HUES48 (cell line): Measurements from ENCODE around the gene LSM8.

ENCODE experiments used
- H3K27ac ChIP-seq: one replicate; pipeline ENCODE4 v1.7.0; 2013; ENCODE audit warnings: low read depth, low read length, inconsistent platforms
- H3K27me3 ChIP-seq: 2 replicates; pipeline ENCODE4 v1.6.1; 2013; ENCODE audit warnings: mild to moderate bottlenecking, low read length; ENCODE audit not compliant: control insufficient read depth, insufficient read depth
- H3K36me3 ChIP-seq: 2 replicates; pipeline ENCODE4 v1.6.1; 2013; ENCODE audit warnings: low read length; ENCODE audit not compliant: control insufficient read depth, insufficient read depth
- H3K4me1 ChIP-seq: 2 replicates; pipeline ENCODE4 v1.6.1; 2013; ENCODE audit warnings: mild to moderate bottlenecking, low read length; ENCODE audit not compliant: control insufficient read depth, insufficient read depth
- H3K4me3 ChIP-seq: 2 replicates; pipeline ENCODE4 v1.5.1; 2013; ENCODE audit warnings: mild to moderate bottlenecking, low read depth, low read length
- H3K9ac ChIP-seq: 2 replicates; pipeline ENCODE4 v1.6.1; 2013; ENCODE audit warnings: mild to moderate bottlenecking, low read depth, low read length, moderate library complexity
- H3K9me3 ChIP-seq: 2 replicates; pipeline ENCODE4 v1.6.1; 2013; ENCODE audit warnings: low read length; ENCODE audit not compliant: control insufficient read depth, insufficient read depth

LSM8 gene

DNA sequence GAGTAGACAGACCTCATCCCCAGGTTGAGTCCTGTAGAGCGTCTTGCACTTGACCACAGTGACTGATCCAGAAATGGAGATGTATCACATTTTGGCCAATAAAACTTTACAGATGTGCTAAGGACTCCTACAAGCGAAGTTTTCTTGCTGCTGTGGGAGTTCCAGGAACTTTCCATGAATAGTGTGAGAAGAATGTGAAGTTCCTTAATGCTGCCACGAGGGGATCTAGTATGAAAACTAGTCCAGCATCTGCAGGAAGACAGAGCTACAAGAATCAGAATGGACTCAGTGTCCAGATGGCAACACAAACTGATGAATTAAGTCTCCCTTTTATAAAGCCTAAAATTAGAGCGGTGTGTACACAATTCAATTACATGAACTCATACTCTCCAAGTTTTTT is 14.8 kb upstream of the LSM8 start:
- H3K27ac ChIP-seq, result no peak overlapping the region
- H3K4me3 ChIP-seq, result no peak overlapping the region
- H3K27me3 ChIP-seq, result no peaks in the 10 kb centered on the region
- H3K9me3 ChIP-seq, result no peaks in the 10 kb centered on the region
- no peak overlapping the region for H3K9ac ChIP-seq
- H3K36me3 ChIP-seq, result no peaks in the 10 kb centered on the region
- no peaks in the 10 kb centered on the region for H3K4me1 ChIP-seq

DNA sequence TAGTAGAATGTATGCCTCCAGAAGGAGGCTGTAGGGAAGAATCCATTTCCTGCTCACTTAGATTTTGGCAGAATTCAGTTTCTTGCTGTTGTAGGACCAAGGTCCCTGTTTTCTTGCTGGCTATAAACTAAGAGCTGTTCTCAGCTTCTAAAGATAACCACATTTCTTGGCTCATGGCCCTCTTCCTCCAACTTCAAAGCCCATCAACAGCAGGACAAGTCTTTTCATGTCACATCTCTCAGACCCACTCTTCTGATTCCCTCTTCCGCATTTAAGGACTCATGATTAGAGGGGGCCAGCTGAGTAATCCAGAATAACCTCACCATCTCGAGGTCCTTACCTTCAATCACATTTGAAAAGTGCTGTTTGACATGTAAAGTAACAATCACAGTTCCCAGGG is 8.2 kb upstream of the LSM8 start:
- no peaks in the 10 kb centered on the region for H3K27me3 ChIP-seq
- no peak overlapping the region for H3K4me3 ChIP-seq
- no peaks in the 10 kb centered on the region for H3K9me3 ChIP-seq
- no peaks in the 10 kb centered on the region for H3K36me3 ChIP-seq
- no peak overlapping the region for H3K9ac ChIP-seq
- H3K4me1 ChIP-seq, result no peaks in the 10 kb centered on the region
- H3K27ac ChIP-seq, result no peak overlapping the region

DNA sequence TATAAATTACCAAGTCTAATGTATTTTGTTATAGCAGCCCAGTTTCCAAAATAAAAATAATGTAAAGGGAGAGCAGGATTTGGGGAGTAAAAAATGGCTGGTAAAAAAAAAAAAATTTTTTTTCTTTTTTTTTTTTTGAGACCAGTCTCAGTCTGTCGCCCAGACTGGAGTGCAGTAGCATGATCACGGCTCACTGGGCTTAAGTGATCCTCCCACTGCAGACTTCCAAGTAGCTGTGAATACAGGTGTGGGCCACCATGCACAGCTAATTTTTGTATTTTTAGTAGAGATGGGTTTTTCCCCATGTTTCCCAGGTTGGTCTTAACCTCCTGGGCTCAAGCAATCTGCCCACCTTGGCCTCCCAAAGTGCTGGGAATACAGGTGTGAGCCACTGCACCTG is 4.8 kb upstream of the LSM8 start:
- no peaks in the 10 kb centered on the region for H3K9me3 ChIP-seq
- no peaks in the 10 kb centered on the region for H3K36me3 ChIP-seq
- H3K4me1 ChIP-seq, result peaks cover 6% of the 10 kb centered on the region; the same call in 1 of the 2 replicates
- no peak overlapping the region for H3K4me3 ChIP-seq
- no peak overlapping the region for H3K27ac ChIP-seq
- H3K9ac ChIP-seq, result no peak overlapping the region
- no peaks in the 10 kb centered on the region for H3K27me3 ChIP-seq

DNA sequence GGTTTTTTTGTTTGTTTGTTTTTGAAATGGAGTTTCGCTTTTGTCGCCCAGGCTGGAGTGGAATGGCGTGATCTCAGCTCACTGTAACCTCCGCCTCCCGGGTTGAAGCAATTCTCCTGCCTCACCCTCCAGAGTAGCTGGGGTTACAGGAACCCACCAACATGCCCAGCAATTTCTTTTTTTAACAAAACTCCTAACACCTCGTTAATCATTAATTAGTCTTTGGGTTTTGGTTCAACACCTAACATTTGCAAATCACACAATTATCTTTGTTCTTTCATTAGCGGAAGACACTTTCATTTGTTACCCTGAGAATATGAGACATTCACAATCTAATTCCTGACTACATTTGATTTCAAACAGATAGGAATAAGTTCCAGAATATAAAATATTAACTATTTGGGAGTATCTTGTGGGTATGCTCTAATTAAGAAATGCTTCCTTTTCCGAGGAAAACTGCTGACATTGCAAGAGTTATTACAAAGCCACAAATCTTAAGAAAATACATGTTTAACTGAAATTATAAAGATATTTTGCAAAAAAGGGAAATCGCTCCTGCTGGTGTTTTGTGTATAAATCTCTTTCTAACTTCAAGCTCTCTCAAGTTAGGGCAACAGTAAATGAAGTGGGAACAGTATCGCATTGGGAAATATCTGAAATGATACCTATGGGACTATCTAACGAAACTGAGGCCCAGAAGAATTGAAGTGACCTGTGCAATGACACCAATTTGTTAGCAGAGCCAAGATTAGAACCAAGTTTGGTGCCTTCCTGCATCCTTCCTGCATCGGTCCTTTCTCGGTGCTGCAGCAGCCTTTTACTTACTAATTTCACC is 1.2 kb upstream of the LSM8 start:
- H3K4me3 ChIP-seq, result peak overlapping the region; percentile 85
- peak overlapping the region; percentile 96 for H3K9ac ChIP-seq
- H3K27ac ChIP-seq, result peak overlapping the region; percentile 84
- no peaks in the 10 kb centered on the region for H3K27me3 ChIP-seq
- H3K36me3 ChIP-seq, result peaks cover 26% of the 10 kb centered on the region
- peaks cover 6% of the 10 kb centered on the region; the same call in 1 of the 2 replicates for H3K4me1 ChIP-seq
- H3K9me3 ChIP-seq, result no peaks in the 10 kb centered on the region

DNA sequence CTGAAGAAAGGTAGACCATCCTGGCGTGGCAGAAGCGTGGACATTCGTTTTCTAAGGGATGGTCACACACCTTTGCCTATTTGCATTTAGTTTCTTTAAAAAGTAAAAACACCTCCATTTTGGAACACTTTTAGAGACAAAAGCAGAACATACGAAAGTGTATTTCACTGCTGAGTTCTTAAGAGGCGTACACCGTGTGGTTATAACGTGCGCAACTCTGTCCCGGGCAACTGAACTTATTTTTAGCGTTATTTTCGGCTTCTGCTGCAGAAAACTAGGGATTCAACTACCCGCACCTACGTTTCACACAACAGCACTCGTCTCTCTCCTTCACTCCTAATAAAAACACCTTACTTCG is 557 bp upstream of the LSM8 start:
- H3K27me3 ChIP-seq, result no peaks in the 10 kb centered on the region
- no peaks in the 10 kb centered on the region for H3K9me3 ChIP-seq
- H3K36me3 ChIP-seq, result peaks cover 32% of the 10 kb centered on the region
- peak overlapping the region; percentile 84 for H3K27ac ChIP-seq
- H3K4me3 ChIP-seq, result peak overlapping the region; percentile 85
- peak overlapping the region; percentile 96 for H3K9ac ChIP-seq
- peaks cover 6% of the 10 kb centered on the region; the same call in 1 of the 2 replicates for H3K4me1 ChIP-seq

DNA sequence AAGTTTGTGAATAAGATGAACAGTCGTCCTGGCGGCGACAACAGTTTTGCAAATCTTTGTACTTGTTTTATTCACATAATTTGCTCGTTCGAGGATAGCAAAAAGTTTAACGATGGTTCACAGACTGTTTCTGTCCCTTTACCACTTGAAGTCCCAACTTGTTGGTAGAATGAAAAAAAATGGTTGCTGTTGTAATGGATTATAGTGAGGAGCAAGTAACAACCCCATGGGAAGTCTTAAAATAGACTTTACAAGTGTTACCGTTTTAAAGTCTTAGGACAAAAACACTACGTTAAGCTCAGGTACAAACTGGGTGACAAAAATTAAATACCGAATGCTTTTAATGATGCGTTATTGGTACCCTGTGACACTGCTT is 589 bp downstream of the LSM8 start:
- Histone ChIP-seq H3K9me3 (no peaks in the 10 kb centered on the region), H3K27ac (peak overlapping the region; percentile 91), H3K9ac (peak overlapping the region; percentile 96), H3K4me3 (peak overlapping the region; percentile 85), H3K36me3 (peaks cover 44% of the 10 kb centered on the region), H3K27me3 (no peaks in the 10 kb centered on the region), H3K4me1 (peaks cover 6% of the 10 kb centered on the region; the same call in 1 of the 2 replicates)

DNA sequence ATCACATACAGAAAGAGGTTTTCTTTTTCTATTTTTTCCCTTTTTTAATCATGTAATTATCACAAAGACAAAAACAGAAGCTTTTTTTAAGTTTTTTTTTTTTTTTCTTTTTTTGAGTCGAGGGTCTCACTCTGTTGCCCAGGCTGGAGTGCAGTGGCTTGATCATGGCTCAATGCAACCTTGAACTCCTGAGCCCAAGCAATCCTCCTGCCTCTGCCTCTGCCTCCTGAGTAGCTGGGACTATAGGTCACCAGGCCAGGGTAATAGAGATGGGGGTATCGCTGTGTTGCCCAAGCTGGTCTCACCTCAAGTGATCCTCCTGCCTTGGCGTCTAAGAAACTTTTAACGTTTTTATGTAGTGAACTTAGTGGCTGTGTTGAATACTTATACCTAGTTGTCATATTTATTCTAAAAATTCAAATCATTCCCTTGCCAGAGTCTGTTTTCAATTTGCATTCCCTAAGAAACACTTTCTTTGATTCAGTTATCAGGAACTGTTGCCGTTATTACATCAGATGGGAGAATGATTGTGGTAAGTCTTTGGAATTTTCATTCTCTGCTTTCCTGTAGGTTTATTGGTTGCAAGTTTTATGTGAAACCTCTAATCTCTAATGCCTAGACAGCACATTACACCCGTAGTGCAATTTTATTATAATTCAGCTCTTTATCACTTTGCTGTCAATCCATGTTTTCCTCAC is 1.3 kb downstream of the LSM8 start:
- H3K9ac ChIP-seq, result peak overlapping the region; percentile 96
- H3K4me1 ChIP-seq, result peaks cover 6% of the 10 kb centered on the region; the same call in 1 of the 2 replicates
- H3K27ac ChIP-seq, result no peak overlapping the region
- peaks cover 51% of the 10 kb centered on the region for H3K36me3 ChIP-seq
- H3K9me3 ChIP-seq, result no peaks in the 10 kb centered on the region
- peak overlapping the region; percentile 85 for H3K4me3 ChIP-seq
- no peaks in the 10 kb centered on the region for H3K27me3 ChIP-seq

DNA sequence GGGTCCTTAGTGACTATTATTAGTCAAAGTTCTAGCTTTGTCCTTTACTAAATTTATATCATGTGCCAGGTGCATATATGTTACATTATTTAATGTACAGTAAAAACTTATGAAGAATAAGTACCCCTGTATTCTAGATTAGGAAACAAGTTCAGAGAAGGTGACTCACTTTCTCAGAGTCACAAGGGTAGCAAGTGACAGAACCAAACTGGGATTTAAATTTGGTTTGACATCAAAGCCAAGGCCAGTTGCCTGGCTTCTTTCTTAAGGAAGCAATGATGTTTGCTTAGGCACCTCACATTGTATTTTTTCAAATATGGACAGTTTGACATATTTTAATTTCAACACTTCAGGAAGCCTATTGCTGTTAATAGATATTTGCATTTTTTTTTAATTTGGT is 2.5 kb downstream of the LSM8 start:
- Histone ChIP-seq H3K27ac (no peak overlapping the region), H3K36me3 (peaks cover 63% of the 10 kb centered on the region)

DNA sequence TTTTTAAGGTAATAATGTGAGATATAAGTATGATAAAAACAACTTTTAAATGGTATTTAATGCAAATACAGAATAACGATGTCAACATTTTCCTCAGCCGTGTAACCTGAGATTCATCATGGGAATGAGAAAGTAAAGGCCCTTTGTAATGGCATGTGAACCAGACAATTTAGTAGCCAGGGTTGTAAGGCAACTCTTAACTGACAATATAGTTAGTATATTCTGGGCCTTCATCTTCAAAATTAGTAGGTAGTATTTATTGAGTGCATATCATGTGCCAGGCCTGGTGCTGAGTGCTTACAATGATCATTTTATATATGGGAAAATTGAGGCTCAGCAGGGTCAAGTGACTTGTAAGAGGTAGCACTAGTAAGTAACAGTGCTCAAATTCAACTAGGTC is 10.6 kb downstream of the LSM8 start:
- Histone ChIP-seq H3K27ac (no peak overlapping the region), H3K4me1 (no peaks in the 10 kb centered on the region), H3K27me3 (no peaks in the 10 kb centered on the region), H3K9ac (no peak overlapping the region), H3K36me3 (peaks cover 42% of the 10 kb centered on the region), H3K4me3 (no peak overlapping the region), H3K9me3 (no peaks in the 10 kb centered on the region)

More for the DNA sequence above, 2.5 kb downstream of the LSM8 start:
- Histone ChIP-seq H3K9me3 (no peaks in the 10 kb centered on the region), H3K4me1 (peaks cover 6% of the 10 kb centered on the region; the same call in 1 of the 2 replicates), H3K9ac (no peak overlapping the region), H3K27me3 (no peaks in the 10 kb centered on the region), H3K4me3 (no peak overlapping the region)

DNA sequence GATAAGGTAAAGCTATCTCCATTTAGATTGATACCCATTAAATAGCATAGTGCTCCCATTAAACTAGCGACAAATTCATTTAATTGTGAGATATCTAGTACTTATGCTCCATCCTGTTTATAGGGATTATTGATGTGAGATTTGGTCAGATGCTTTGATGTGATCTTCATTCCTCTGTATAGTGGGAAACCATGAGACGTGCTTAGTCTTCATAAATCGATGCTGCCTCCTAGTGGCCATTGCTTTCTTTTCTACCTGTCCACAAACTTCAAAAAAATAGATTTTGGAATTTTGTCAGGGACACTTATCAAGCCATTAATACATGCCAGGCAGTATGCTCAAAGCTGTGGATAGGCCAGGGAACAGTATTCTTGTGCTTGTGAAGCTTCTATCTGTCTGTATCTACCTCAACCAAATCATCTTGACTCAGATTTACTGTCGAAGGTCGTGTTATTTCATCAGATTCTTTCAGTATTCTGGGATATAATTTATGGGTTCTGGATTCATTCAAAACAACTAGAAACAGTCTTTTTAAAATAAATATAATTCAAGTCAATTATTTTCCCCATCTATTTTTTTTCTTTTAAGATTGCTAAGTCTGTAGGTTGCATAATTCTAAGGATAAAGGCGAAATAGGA is 12.0 kb downstream of the LSM8 start:
- no peaks in the 10 kb centered on the region for H3K4me1 ChIP-seq
- no peak overlapping the region for H3K27ac ChIP-seq
- no peaks in the 10 kb centered on the region for H3K27me3 ChIP-seq
- H3K4me3 ChIP-seq, result no peak overlapping the region
- no peak overlapping the region for H3K9ac ChIP-seq
- peaks cover 28% of the 10 kb centered on the region for H3K36me3 ChIP-seq
- H3K9me3 ChIP-seq, result no peaks in the 10 kb centered on the region

DNA sequence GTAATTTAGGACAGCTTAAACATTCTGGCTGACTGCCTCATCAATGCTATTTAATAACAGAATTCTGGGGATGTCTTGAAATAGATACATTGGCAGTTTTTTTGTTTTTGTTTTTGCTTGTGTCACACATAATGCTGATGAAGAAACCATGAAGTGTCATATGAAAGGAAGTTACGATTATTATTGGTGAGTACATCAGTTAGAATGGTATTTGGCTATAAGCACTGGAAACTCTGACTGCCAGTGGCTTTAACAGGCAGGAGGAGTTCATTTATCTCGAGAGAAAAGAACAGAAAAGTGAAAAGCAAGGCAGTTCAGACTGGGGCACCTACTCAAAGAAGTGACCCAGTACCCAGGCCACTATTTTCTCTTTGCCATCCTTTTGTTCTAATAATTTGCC is 18.1 kb downstream of the LSM8 start:
- Histone ChIP-seq H3K27ac (no peak overlapping the region), H3K36me3 (no peaks in the 10 kb centered on the region), H3K4me1 (no peaks in the 10 kb centered on the region), H3K9ac (no peak overlapping the region), H3K27me3 (no peaks in the 10 kb centered on the region), H3K4me3 (no peak overlapping the region), H3K9me3 (no peaks in the 10 kb centered on the region)
